Smooth muscle cell (in vitro differentiated cells): ENCODE results near the gene APOA5. TPM values are rescaled to one million over a fixed set of nuclear protein-coding genes. Genes with fewer than 3 reads are reported as not detected.
"Not testable (repeated sequence)": the region's sequence is repeated elsewhere in the genome, so short reads cannot be mapped to it uniquely, and the experiment has no call there.

ENCODE experiments used
- DNase-seq: peaks from one replicate; lab custom pipeline; 2025; ENCODE audit not compliant: unreplicated experiment; lab: John Stamatoyannopoulos, UW
- H2AFZ ChIP-seq: fragments of 200-600 bp; sonication (generic); 2 replicates; pipeline ENCODE4 v1.6.0; 2016; ENCODE audit warnings: antibody characterized with exemption, low read depth, mild to moderate bottlenecking
- H3F3A ChIP-seq: fragments of 200-600 bp; sonication (generic); 2 replicates; pipeline ENCODE4 v1.6.0; 2017; ENCODE audit warnings: antibody characterized with exemption, low read depth
- H3K27ac ChIP-seq: fragments of 200-600 bp; sonication (generic); 2 replicates; pipeline ENCODE4 v1.5.1; 2016; ENCODE audit warnings: low read depth, mild to moderate bottlenecking
- H3K27me3 ChIP-seq: fragments of 200-600 bp; sonication (generic); 2 replicates; pipeline ENCODE4 v1.6.1; 2016; ENCODE audit warnings: low read depth, mild to moderate bottlenecking
- H3K36me3 ChIP-seq: fragments of 200-600 bp; sonication (generic); 2 replicates; pipeline ENCODE4 v1.5.1; 2016; ENCODE audit warnings: low read depth
- H3K4me1 ChIP-seq: fragments of 200-600 bp; sonication (generic); 2 replicates; pipeline ENCODE4 v1.5.1; 2016; ENCODE audit warnings: low read depth
- H3K4me2 ChIP-seq: fragments of 200-600 bp; sonication (generic); 2 replicates; pipeline ENCODE4 v1.6.0; 2016; ENCODE audit warnings: mild to moderate bottlenecking
- H3K4me3 ChIP-seq: fragments of 200-600 bp; sonication (generic); 2 replicates; pipeline ENCODE4 v1.5.1; 2016; ENCODE audit warnings: mild to moderate bottlenecking
- H3K79me2 ChIP-seq: fragments of 200-600 bp; sonication (generic); 2 replicates; pipeline ENCODE4 v1.6.0; 2016; ENCODE audit warnings: low read depth, mild to moderate bottlenecking
- H3K9ac ChIP-seq: fragments of 200-600 bp; sonication (generic); 2 replicates; pipeline ENCODE4 v1.6.0; 2016; ENCODE audit warnings: low read depth
- H3K9me3 ChIP-seq: fragments of 200-600 bp; sonication (generic); replicated peaks from 2 replicates; pipeline ENCODE4 v1.5.1; 2016; ENCODE audit warnings: low read depth
- H4K20me1 ChIP-seq: fragments of 200-600 bp; sonication (generic); 2 replicates; pipeline ENCODE4 v1.6.0; 2016; ENCODE audit warnings: low read depth
- CTCF ChIP-seq: fragments of 200-600 bp; sonication (generic); IDR thresholded peaks from 2 replicates; pipeline ENCODE4 v1.5.1; 2017; ENCODE audit warnings: borderline replicate concordance, mild to moderate bottlenecking, antibody characterized with exemption; ENCODE audit not compliant: insufficient read depth, poor library complexity, severe bottlenecking
- WGBS: methylation state at CpG from one replicate; pipeline ENCODE4 v1.1.7; 2016; ENCODE audit warnings: low lambda C conversion rate; 5-methylcytosine and 5-hydroxymethylcytosine counted together
- polyA plus RNA-seq: library from polyadenylated mRNA; unstranded; fragments of >200 nt; fragmentation: Nextera tagmentation; extraction: Ambion mirVana; gene quantifications from 2 replicates; pipeline ENCODE4 v1.2.1, GENCODE V29; 2016
- total RNA-seq: library from RNA; depleted of rRNA; stranded (reverse); fragments of >200 nt; gene quantifications from 2 replicates; pipeline ENCODE4 v1.2.3, GENCODE V29; 2014

The APOA5 gene
- total and polyA plus RNA-seq, 2 experiments from 2014 or later: not detected

- Histone ChIP-seq H3K9ac (no peak overlapping the region), H3K9me3 (no peaks in the 10 kb centered on the region), H3K4me2 (no peak overlapping the region), H3K4me3 (no peak overlapping the region), H3K36me3 (peaks cover 24% of the 10 kb centered on the region), H3K27ac (no peak overlapping the region), H3K4me1 (no peaks in the 10 kb centered on the region), H3K79me2 (no peaks in the 10 kb centered on the region), H3K27me3 (no peaks in the 10 kb centered on the region), H2AFZ (no peak overlapping the region), H4K20me1 (no peaks in the 10 kb centered on the region), H3F3A (no peaks in the 10 kb centered on the region)
- WGBS: 93% methylated on average over 2 of the region's 2 CpGs
- DNase-seq: no peak
- no peak for TF ChIP-seq CTCF
Measured at GRCh38 chr11:116762132-116762531, 29.5 kb downstream of the APOA5 start.

- H3K4me1 ChIP-seq, H3K9me3 ChIP-seq, H3K27me3 ChIP-seq, H4K20me1 ChIP-seq, H3K9ac ChIP-seq, DNase-seq, H3K4me3 ChIP-seq, H3K4me2 ChIP-seq, H2AFZ ChIP-seq, H3F3A ChIP-seq, H3K27ac ChIP-seq, H3K79me2 ChIP-seq: not testable (repeated sequence)
- 92% methylated on average over 8 of the region's 8 CpGs for WGBS
- H3K36me3 ChIP-seq: peaks cover 25% of the 10 kb centered on the region
Measured at GRCh38 chr11:116756044-116756443, 35.6 kb downstream of the APOA5 start.

- WGBS: 94% methylated on average over 2 of the region's 2 CpGs
- Histone ChIP-seq H3F3A (no peaks in the 10 kb centered on the region), H3K79me2 (no peaks in the 10 kb centered on the region), H3K27me3 (no peaks in the 10 kb centered on the region), H3K4me2 (no peak overlapping the region), H3K4me3 (no peak overlapping the region), H3K36me3 (peaks cover 6% of the 10 kb centered on the region), H3K4me1 (no peaks in the 10 kb centered on the region), H3K9me3 (no peaks in the 10 kb centered on the region), H2AFZ (no peak overlapping the region), H3K27ac (no peak overlapping the region), H3K9ac (no peak overlapping the region), H4K20me1 (no peaks in the 10 kb centered on the region)
- DNase-seq: no peak
- TF ChIP-seq CTCF: no peak
Measured at GRCh38 chr11:116750070-116750718, 41.5 kb downstream of the APOA5 start.

- no peak overlapping the region for H2AFZ ChIP-seq
- H3K4me2 ChIP-seq: no peak overlapping the region
- no peak for TF ChIP-seq CTCF
- H3K9me3 ChIP-seq: no peaks in the 10 kb centered on the region
- H3K36me3 ChIP-seq: no peaks in the 10 kb centered on the region
- peaks cover 3% of the 10 kb centered on the region for H3K4me1 ChIP-seq
- no peak overlapping the region for H3K27ac ChIP-seq
- H3F3A ChIP-seq: no peaks in the 10 kb centered on the region
- no peaks in the 10 kb centered on the region for H3K79me2 ChIP-seq
- no peak for DNase-seq
- no peak overlapping the region for H3K4me3 ChIP-seq
- no peak overlapping the region for H3K9ac ChIP-seq
- H3K27me3 ChIP-seq: no peaks in the 10 kb centered on the region
- no peaks in the 10 kb centered on the region for H4K20me1 ChIP-seq
- 59% methylated on average over 6 of the region's 6 CpGs for WGBS
Measured at GRCh38 chr11:116742104-116742503, 49.6 kb downstream of the APOA5 start.
